GM19043 (cell line): ENCODE data around the gene CAMK1D.
"Not testable (repeated sequence)": the region's sequence is repeated elsewhere in the genome, so short reads cannot be mapped to it uniquely, and the experiment has no call there.

ENCODE experiments used
- ATAC-seq: cut with Tn5 transposase; IDR thresholded peaks from one replicate; pipeline ENCODE4 v1.9.1; 2021; ENCODE audit warnings: low read depth; ENCODE audit not compliant: unreplicated experiment

Gene CAMK1D

DNA sequence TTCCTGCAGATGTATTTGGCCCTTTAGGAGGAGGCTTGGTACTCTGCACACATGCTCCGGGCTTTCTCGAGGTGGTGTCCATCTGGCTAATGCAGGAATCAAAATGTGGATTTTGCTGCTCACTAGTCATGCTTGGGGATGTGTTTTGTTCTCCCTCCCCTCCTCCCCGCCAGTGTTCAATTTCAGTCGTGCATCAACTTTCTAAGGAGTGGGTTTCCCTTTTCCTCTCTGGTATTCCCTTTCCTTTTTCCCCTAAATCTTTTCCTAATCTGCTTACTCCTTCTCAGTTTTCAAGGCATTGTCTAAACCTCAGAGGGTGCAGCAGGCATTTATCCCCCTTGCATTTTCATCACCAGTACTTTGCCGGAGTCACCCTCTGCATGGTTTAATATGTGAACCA, 450.4 kb downstream of the CAMK1D start:
- no peak for ATAC-seq

DNA sequence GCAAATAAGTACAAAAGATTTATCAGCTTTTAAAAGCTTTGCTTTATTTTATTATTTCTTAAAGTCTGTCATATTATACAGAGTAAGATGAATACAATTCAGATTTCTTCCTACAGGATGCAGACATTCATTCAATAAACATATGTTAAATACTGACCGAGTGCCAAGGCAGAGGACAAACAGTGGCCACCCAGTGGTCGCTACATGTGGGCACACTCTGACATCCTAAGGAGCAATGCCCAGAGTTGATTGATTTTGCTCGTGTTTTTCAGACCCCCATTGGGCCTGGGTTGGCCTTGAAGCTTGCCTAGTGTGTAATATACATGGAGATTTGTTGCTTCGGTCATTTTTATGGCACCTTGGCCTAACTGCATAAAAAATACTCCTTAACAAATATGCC, 451.0 kb downstream of the CAMK1D start:
- ATAC-seq = no peak

DNA sequence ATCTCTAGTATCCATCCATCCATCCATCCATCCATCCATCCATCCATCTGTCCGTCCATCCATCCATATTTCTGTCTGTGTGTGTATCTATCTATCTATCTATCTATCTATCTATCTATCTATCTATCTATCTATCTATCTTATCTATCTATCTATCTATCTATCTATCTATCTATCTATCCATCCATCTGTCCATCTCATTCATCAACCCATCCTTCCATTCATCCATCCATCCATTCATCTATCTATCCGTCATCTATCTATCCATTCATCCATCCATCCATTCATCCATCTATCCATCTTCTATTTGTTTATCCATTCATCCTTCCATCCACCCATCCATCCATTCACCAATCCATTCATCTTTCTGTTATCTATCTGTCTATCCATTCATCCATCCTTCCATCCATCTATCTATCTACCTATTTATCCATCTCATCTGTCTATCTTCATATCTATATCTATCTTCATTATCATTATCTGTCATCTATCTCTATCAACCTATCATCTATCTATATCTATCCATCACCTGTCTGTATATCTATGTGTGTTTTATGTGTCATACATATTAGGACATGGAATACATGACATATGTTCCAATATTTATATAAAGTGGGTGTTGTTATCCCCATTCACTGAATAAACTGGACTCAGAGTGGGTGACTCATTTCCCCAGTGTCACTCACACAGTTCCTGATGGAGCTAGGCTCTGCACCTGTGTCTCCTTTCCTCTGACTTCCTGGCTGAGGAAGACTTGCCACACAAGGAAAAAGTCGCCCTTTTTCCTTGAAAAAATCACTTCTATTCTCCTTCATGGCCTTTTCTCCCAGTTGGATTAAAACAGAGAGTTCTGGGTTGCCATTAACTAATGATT, 452.1 kb downstream of the CAMK1D start:
- ATAC-seq = no peak

DNA sequence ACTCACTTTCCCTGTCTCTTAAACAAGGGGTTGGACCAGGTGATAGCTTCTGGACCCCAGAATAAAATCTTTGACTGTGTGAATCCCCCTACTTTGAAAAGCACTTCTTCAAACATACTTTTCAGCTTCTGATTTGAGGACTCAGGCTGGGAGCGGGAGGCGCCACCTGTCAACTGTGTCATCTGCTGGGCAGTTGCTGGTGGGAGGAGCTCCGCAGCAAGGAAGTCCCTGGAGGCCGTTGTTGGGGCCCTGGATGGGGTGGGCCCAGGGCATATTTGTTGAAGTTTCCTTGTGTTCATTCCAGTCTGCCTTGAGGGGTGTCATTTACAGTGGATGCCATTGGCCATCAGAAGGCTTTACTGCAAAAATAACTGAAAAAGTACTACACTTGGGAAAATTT, 454.4 kb downstream of the CAMK1D start:
- ATAC-seq = no peak

DNA sequence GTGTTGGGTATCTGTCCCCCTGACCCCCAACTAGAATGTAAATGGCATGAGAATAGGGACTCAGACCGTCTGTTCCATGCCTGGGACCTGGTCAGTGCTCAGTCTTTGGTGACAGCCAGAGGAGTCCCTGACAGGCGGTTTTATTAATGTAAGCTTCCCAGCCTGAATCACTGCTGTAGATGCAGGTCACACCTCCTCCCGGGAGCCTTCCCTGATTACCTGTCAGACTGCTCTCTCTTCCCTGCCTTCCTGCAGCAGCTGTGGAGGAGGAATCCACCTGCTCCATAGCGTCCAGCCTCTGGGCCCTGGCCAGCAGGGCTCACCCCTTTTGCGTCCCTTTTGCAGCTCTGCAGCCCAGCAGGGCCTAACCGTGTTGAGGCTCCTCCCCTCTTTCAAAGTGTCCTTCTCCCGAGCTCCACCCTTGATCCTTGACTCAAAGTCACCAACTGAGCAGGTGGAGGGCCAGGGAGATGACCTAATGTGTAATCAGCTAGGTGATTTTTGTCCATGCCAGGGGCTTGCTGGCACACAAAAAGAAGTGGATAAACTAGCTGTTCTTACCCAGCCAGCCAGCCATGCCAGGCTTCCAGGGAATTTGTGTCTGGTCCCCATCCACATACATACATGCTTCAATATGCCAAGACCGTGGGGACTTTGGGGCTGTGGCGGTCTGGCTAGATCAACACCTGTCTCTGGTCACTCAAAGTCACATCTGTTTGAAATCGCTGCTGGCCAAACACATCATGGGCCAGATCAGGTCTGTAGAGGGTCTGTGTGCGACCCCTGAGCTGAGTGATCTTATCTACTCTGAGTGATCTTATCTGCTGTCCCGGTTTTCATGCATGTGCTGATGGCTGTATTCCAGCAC, 457.1 kb downstream of the CAMK1D start:
- ATAC-seq = no peak

DNA sequence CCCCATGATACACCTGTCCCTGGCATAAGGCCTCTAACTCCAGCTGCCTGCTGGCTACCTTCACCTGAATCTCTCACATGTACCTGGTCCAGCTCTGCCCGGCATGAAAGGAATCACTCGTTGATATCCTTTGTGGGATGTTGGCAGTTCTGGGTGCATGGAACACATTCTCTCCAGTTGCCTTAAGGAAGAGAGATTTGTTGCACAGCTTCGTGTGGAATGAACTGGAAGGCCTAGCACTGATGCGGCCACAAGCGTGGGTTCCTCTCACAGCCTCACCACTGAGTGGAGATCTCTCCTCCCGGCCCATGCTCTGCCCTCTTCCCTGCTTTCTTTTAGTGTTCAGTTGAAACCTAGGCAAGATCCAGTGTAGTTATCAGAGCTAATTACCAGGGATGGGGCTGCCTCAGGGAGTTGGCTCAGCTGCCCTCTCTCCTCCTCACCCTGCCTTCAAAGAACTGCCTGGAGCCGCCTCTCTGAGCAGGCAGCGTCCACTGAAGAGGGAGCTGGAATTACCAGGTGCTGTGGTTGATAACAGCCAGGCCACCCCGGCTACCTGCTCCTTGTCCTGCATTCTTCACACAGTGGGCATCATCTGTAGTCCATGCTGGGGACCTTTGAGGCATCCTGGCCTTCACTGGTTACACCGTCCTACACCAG, 457.9 kb downstream of the CAMK1D start:
- no peak for ATAC-seq

DNA sequence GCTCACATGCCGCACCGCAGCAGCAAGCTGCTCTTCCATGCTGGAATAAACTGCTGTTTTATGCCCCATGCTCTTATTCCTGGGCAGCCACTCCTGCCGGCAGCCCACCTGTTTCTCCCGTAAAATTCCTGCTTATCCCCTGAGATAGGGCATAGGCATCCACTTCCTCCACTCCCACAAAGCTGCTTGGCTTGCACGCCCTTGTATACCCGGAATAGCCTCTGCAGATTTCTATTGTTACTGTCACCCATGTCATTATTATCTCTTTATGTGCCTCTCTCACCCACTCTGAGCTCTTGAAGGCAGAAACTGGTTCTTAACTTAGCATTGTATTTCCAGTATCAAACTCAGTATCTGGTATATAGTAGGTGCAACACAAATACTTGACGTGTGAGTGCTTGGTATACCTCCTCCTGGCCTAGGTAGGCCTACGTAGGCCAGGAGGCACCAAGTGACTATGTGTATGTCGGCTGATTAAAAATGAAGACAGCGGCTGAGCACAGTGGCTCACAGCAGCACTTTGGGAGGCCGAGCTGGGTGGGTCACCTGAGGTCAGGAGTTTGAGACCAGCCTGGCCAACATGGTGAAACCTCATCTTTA, 458.8 kb downstream of the CAMK1D start:
- no peak for ATAC-seq

DNA sequence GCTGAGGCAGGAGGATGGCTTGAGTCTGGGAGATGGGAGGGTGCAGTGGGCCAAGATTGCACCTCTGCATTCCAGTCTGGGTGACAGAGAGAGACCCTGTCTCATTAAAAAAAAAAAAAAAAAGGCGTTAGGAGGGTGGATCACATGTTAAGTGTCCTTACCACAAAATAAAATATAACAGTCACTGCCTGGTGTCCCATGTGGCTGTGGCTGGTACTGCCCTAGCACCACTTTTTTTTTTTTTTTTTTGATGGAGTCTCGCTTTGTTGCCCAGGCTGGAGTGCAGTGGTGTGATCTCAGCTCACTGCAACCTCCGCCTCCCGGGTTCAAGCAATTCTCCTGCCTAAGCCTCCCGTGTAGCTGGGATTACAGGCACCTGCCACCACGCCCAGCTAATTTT, 460.7 kb downstream of the CAMK1D start:
- not testable (repeated sequence) for ATAC-seq

DNA sequence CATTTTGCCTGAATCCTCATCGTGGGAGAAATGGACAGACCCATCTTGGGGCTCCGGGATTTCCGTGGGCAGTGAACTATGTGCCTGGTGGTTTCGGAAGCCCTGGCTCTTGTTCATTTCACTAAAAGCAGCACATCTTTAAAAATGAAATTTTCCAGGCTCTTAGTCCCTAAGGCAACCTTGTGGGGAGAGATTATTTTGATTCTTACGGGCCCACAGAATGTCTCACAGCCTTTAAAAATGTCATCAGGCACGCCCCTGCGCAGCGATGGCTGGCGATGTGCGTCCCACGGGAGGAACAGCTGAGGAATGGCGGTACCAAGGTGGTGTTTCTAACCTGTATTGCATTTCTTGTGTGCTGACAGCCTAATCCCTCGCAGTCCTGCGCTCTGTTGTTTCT, 462.5 kb downstream of the CAMK1D start:
- no peak for ATAC-seq

DNA sequence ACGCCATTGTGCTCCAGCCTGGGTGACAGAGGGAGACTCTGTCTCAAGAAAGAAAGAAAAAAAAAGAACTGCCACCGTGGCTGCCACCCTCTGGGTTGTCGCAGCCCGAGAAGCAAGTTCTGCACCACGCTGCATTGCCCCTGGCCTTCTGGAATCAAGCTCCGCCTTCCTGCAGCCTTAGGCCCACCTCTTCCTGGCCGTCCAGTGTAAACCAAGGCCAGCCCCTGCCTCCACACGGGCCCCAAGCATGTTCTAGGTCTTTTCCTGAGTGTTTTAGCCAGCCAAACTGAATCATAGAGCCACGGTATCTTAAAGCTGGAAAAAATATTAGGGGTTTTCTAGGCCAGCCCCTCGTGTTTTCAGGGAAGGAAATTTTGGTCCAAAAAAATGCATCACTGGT, 463.2 kb downstream of the CAMK1D start:
- ATAC-seq = no peak

DNA sequence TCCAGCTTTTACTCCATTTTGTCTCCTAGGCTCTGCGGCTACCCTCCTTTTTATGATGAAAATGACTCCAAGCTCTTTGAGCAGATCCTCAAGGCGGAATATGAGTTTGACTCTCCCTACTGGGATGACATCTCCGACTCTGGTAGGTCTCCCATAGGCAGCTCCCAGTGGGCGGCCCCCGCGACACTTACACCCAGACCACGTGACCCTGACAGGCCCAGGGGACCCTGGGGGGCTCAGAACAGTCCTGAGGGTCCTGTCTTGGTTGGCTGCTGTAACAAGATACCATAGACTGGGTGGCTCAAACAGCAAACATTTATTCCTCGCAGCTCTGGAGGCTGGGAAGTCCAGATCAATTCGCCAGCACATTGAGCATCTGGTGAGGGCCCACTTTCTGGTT, 464.8 kb downstream of the CAMK1D start:
- no peak for ATAC-seq

DNA sequence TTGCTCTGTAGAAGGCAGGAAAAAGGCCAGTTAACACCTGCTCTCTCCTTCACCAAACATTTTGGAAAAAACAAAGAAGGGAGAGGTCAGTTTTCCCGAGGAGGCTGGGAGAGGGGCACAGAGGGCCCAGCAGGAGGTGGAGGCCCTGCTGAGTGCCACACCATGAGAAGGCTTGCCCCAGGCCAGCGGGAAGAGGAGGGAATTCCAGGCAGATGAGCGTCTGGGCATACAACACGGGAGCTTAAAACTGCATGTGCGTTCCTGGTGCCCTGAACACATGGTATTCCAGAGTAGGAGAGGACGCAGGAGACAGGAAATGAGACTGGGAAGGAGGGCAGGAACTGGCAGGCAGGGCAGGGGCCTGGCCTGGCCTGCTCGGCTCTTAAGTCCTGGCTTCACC, 469.7 kb downstream of the CAMK1D start:
- no peak for ATAC-seq

DNA sequence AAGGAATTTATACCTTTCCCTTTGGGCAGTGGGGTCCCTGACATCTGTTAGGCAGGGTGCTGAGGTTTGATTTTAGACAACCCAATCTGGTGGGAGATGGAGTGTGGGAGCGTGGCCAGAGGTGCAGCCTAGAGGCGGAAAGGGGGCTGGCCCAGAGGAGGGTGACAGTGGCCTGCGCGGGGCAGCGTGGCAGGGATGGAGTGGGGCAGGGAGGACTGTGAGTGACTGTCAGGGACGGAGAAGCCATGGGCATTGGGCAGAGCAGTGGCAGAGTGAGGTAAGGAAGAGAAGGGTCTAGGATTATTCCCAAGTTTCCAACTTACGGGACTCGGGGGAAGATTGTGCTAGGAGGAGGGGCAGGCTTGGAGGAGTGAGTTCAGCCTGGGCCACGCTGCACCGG, 470.3 kb downstream of the CAMK1D start:
- ATAC-seq = no peak

DNA sequence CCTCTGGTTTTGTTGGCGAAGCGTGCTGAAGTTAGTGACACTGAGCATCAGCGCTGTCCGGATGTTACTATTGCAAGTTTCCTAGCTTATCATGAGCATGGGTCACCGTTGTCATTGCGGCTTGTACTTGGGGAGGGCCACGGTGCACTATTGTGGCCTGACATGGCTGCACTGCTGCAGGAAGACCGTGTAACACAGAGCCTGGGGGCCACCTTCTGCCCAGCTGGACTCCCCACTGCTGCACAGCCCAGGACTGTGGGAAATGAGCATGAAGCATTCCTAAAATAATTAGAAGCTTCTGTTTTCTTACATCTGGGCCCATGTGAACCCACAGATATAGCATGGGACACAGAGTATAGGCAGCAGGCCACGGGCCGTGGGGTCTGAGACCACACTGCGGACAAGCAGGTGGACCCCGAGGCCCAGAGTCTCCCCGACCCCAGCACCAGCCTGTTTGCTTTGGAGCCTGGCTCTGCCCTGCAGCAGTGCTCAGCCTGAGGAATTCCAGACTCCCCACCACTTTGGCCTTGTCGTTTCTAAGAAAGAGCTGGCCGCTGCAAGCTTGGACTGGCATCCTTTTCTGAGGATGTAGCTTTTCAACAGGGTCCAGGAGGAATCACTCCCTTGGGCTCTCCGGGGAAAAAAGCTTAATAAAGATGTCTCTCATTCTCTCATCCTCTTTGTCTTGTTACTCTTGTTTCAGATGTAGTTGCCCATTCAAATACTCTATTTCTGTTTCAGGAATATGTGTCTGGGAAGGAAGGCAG, 473.0 kb downstream of the CAMK1D start:
- no peak for ATAC-seq

DNA sequence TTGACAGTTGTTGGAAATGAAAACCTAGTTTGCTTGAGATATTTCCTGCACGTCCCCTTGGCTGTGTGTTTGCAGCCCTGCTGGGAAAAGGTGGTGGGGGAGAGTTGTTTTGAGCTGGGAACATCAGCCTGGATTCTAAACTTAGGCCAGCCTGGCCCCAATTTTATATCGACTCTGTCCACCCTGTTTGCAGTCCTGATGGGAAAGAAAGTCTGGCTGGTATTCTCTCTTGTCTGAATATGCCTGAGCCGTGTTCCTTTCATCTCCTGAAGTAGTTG, 473.5 kb downstream of the CAMK1D start:
- no peak for ATAC-seq

DNA sequence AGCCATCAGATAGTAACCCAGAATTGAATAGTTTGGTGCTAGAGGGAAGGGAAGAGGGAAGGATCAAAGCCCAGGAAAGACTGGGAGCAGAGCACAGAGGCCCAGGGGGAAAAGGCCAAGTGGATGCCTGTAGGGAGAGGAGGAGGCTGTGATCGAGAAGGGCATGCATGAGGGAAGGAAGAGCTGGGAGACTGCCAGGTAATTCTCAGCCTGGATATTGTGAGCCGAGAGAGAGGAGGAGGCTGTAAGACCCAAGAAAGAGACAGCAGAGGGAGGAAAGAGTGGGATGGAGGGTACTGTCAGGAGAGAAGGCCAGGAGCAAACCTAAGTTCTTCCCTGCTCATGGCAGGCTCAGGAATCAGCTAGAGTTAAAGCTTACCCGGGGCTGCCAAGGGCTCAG, 474.0 kb downstream of the CAMK1D start:
- no peak for ATAC-seq

DNA sequence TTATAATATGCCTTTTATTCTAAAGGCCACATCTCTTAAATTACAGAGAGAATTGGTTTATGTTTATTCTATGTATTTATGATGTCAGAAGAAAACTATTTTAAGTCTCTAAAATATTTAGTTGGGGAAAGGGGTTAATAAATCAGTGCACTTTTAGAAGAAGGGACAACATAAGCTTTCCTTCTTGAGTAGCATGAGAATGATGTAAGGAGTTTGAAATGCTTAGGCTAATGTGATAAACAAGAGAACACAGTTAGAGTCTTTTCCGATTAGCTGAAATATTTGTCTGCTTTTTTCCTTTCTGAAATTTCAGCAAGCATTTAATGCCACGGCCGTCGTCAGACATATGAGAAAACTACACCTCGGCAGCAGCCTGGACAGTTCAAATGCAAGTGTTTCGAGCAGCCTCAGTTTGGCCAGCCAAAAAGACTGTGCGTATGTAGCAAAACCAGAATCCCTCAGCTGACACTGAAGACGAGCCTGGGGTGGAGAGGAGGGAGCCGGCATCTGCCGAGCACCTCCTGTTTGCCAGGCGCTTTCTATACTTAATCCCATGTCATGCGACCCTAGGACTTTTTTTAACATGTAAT, 476.0 kb downstream of the CAMK1D start:
- no peak for ATAC-seq

DNA sequence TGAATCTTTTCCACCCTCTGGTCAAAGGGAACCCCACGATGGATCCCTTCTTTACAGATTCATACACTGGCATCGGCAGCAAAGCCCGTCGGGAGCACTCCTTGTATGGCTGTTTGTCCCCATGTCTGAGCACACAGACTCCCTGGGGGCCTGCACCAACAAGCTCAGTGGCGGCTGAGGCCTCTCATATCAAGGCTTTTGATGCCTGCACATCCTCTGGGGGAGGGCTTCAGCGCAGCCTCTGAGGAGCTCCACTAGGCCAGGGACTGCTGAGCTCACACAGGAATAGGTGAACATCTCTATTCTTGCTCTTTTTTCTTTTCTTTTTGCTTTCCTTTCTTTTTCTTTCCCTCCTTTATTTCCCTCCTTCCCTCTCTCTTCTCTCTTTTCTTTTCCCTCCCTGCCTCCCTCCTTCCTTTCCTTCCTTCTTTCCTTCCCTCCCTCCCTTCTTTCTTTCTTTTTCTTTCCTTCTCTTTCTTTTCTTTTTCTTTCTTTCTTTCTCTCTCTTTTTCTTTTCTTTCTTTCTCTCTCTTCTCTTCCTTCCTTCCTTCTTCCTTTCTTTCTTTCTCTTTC, 477.5 kb downstream of the CAMK1D start:
- ATAC-seq = no peak

DNA sequence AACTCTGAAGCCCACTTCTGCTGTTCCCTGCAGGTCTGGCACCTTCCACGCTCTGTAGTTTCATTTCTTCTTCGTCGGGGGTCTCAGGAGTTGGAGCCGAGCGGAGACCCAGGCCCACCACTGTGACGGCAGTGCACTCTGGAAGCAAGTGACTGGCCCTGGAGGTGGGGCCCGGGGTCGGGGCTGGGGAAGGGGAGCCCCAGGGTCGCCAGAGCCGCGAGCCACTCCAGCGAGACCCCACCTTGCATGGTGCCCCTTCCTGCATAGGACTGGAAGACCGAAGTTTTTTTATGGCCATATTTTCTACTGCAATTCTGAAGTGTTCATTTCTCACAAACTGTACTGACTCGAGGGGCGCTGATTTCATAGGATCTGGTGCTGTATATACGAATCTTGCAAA, 479.4 kb downstream of the CAMK1D start:
- ATAC-seq = no peak
